GM04503 (cell line): ENCODE results near the gene LAMP1.
A peak's percentile ranks its signal among the peaks of the same experiment; 100 is the strongest.
"Not testable (repeated sequence)": the region's sequence is repeated elsewhere in the genome, so short reads cannot be mapped to it uniquely, and the experiment has no call there.

Source experiments
- DNase-seq: peaks from one replicate; pipeline ENCODE4 v3.0.0-alpha.2; 2012; ENCODE audit warnings: low read depth

Gene LAMP1

DNA sequence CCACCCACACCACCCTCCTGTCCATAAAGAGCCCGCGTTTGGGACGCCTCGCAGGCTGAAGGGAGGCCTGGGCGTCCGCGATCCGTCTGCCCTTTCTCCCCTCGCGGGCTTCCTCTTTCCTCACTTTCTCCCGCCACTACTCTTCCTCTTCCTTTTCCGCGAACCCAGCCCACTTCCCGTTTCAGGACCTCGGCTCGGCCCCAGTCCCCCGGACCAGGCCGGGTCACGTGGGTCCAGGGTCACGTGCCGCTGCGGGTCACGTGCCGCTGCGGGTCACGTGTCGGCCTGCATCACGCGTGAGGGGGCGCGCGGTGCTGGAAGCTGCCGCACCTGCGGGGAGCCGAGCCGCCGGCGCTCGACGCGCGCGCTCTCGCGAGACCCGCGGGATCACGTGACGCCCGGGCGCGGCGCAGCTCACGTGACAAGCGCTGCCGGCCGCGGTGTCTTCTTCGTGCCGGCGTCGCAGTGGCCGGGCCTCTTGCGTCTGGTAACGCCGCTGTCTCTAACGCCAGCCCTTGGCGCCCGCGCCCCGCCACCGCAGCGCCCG, at the start of gene LAMP1:
LAMP1 (plus strand) TSS at position 417 of the 547 bp plus-strand sequence. CDS start 196 bp downstream, outside the sequence.
- DNase-seq: peak; percentile 72

- no peak for DNase-seq
These were observed 44.4 kb upstream of the LAMP1 start for GRCh38 chr13:113252516-113253095.

DNA sequence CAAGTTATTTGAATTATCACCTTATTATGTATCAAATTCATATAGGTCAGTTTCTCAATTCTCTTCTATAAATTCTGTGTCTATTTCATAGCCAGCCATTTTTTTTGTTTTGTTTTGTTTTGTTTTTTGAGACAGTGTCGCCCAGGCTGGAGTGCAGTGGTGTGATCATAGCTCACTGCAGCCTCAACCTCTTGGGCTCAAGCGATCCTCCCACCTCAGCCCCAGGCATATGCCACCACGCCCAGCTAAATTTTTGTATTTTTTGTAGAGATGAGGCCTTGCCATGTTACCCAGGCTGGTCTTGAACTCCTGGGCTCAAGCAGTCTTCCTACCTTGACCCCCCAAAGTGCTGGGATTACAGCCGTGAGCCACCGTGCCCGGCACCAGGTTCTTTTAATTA, 39.1 kb upstream of the LAMP1 start:
- DNase-seq: not testable (repeated sequence)

- DNase-seq: no peak
These were observed 38.6 kb upstream of the LAMP1 start for GRCh38 chr13:113258321-113259054.

DNA sequence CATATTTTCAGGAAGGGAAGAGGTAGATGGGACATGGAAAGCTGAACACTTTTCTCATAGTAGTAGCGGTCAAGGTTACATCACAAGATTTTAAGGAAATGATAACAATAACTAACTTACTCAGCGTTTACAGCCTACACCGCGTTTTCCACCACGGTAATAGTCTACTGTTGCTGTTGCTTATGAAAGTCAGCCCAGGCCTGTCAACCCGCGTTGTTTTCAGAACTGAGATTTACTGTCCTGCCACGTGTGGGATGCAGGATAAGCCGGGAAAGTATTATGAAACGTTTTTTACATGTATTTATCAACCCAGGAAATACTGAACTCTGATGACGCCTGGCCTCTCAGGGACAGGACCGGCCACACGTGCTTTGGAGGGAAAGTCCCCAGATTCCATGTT, 36.0 kb upstream of the LAMP1 start:
- DNase-seq: no peak

GRCh38 chr13:113263016-113263415, 34.0 kb upstream of the LAMP1 start:
- DNase-seq: not testable (repeated sequence)

DNA sequence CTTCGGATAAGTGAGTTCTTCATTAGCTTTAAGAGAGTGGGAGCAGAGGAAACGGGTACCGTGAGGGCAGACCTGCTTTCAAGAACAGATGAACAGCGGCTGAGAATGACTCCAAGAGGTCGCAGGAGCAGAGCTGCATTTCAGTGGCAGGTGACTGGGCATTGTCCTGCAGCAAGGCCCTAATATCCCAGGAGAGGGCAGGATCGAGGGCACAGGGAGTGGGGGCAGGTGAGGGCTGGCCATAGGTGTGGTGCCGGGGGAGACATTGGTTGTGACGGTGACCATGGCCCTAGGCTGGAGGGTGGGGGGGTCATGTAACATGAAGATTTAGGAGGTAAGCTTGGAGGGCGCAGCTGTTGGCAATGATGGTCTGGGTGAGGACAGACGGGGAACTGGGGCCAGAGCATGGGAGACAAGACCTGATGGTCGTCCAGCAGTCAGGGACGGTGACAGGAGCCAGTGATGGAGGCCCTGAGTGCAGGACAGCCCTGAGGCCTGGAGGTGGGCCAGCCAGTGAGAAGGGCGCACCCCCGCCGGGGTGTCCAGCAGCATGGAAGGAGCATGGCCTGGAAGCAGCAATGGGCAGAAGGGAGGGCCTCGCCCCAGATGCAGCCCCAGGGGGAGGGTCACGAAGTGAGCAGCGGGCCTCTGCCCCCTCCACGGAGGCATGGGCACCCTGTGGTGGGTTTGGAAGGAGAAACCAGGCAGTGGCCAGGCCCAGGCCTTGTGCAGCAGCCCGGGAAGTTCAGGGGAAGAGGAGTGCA, 29.2 kb upstream of the LAMP1 start:
- no peak for DNase-seq

DNA sequence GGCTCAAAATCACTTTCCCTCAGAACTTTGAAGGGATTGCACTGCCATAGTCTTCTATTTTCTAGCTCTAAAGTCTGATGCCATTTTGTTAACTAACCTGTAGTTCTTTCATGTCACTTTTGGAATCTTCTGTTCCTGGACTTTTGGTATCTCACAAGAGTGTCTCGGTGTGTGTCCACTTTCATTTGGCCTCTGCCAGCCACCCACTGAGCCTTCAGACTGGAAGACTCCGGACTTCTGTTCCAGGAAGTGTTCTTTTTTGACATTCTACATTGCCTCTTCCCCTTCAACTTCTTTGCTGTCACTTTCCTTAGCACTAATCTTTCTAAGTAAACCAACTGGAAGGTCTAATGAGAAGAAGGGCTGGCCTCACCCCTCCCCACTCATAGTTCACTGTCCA, 25.0 kb upstream of the LAMP1 start:
- DNase-seq: no peak

DNA sequence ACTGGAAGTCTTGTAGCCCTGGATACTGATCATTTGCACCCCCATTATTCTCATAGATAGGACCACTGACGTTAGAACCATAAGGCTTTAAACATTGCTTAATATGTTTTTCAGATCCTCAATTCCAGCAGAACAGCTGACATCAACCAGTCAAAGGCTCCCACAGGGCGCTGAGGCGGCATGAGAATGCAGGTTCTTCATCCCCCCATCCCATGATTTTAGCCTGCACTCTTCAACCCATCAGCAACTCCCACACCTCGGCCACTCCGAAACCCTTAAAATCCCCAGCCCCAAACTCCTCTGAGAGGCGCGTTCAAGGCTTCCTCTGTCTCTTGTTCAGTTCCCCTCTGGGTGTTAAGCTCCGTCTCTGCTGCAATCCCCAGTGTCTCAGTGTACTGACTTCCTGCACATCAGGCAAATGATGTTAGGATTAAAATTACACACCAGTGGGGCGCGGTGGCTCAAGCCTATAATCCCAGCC, 24.3 kb upstream of the LAMP1 start:
- DNase-seq: no peak

DNA sequence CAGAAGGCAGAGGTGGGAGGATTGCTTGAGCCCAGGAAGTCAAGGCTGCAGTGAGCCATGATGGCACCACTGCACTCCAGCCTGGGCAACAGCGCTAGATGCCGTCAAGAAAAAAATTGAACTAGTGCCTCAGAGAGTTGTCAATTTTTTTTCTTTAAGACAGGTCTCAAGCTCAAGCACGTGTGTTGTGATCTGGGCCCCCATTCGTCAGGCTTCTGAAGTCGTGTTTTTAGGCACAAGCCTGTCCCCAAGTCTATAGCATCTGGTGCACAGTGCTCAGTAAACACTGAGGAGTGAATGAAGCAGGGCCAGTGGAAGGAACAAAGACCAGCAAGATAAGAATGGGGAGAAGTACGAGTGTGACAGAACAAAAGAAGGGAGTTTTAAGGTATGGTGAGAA, 23.7 kb upstream of the LAMP1 start:
- DNase-seq: no peak

DNA sequence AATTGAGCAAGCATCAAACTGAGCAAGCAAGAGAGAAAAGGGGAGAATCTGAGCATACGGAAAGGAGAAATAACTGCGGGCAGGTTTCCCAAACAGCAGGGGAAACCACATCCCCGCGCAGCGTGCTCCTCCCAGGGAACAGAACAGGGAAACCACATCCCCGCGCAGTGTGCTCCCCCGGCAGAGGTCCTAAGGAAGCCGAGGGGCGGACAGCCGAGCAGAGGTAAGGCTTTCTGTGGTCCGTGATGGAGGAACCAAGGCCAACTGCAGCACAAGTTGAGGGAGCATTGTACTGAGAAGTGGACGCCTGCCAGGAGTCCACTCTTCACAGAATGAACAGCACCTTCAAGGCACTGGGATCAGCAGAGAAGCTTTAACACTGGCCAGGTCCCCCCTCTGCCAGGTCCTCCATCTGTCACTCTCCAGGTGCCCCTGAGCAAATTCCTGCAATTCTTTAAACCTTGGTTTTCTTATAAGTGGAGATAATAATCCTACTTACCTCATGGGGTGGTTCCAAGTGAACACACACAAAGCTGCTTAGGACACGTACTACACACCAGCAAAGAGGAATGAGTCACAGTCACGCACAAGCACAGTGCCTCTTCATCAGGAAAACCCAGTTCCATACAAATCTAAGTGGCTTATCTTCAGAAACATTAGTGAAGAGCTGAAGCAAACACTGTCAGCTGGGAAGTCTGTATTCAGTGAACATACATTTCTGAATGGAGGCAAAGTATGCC, 23.0 kb upstream of the LAMP1 start:
- DNase-seq: no peak

- no peak for DNase-seq
These were observed 22.3 kb upstream of the LAMP1 start for GRCh38 chr13:113274721-113275120.

DNA sequence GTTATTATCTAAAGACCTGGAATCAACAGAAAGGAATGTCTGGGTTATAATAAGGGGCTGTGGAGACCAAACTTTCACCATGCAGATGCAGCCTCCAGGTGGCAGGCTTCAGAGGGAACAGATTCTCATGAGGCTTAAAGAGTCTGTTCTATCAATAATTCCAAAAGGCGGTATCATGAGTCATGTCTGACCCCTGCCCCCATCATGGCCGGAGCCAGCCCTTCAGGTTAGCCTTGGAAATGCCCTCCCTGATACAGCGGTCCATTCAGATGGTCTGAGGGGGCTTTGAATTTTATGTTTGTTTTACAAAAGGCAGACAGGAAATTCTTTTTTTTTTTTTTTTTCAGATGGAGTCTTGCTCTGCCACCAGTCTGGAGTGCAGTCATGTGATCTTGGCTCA, 21.7 kb upstream of the LAMP1 start:
- no peak for DNase-seq

- DNase-seq: no peak
These were observed 16.9 kb upstream of the LAMP1 start for GRCh38 chr13:113280126-113280525.

DNA sequence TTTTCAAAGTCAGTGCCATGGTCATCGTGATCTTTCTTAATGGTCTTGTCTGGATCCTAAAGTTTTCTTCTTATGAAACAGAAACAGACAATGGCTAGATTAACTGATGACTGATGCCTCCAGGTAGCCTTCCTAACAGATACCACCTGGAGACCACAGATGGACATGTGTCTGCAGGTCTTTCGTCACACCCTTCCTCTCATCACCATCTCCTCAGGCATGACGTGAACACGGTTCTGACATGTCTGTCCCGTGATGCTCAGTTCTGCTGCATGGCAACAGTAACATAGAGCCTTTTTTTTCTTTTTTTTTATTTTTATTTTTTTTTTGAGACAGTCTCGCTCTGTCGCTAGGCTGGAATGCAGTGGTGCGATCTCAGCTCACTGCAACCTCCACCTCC, 13.1 kb upstream of the LAMP1 start:
- DNase-seq: no peak

DNA sequence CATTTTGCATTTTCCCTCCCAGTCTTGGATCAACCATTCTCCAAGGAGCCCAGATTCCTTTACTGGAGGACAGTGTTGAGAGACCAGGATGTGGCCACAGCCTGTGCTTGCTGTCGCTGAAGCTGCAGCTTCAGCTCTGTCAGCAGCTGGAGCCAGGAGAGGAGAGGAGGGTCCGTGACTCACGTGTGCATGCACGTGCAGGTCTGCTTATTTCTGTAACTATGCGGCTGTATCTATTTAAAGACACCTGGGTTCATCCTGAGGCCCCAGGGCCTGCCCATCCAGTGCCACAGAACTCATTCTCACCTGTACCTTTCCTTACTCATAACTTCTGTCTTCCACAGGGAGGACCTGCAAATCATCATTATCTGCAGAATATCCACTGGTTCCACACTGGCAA, 8.2 kb upstream of the LAMP1 start:
- DNase-seq: no peak

DNA sequence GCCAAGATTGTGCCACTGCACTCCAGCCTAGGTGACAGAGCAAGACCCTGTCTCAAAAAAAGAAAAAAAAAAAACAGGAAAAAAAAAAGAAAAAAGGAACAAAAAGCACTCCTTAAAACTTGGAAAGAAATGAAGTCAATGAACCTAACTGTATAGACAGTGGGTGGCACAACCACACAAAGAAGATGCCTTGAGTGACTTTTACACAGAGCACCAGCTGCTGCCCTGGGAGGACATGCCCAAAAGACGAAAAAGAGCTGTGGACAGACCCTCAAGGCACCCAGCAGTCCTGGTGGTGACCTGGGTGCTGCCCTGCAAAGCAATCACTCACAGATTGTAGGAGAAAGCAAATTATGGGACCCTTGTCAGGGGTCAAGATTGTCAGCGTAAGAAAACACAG, 5.9 kb upstream of the LAMP1 start:
- DNase-seq: no peak

DNA sequence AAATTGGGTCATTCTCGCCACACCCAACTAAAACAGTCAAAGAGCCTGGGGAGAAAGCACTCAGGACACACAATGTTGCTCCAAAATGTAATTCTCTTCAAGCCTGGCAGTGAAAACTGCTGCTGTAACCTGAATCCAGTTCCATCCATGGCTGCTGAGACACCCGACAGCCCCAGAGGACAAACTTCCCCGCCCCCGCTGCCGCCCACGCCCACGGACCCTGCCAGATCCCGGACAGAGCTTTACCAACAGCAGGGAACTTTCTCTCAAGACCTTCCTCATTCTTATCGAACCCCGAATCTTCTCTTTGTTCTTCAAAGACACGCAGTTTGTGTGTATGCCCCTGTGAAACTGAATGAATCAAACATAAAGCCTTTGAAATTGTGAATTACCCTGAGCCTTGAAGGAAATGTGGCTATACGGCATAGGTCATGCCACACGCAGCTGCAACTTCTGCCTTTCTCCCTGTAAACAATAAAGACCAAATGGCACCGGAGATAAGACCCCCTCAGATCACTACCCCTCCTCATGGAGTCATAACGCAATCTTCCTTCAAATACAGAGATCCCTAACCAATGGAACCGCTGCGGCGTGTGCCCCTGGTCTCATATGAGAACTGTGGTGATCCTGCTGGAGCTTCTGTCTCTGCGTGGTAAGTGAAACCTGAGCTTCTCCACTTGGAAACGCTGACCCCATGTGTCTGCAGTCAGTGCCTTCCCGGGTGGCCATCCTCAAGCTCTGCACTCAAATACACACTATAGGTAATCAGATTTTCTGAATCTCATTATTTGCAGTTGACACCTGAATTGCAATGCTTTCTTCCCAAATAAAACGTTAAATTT, 4.8 kb upstream of the LAMP1 start:
- DNase-seq: no peak

DNA sequence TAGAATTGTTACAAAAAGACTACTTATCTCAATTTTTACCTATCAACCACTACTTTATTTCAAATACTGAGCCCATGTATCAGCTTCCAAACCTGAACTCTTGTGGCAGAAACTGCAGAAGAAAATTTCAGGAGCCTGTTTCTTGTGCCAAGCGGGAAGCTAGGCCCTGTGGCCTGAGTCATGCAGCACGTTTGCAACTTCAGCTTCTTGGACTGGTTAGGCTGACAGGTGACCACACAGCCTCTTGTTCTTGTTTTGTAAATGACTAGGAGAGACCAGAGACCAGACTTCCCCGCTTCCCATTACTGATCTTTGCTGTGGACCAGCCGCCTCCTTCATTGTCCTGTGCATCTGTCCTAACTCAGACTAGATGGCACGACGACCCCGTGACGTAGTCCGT, 3.4 kb upstream of the LAMP1 start:
- no peak for DNase-seq

DNA sequence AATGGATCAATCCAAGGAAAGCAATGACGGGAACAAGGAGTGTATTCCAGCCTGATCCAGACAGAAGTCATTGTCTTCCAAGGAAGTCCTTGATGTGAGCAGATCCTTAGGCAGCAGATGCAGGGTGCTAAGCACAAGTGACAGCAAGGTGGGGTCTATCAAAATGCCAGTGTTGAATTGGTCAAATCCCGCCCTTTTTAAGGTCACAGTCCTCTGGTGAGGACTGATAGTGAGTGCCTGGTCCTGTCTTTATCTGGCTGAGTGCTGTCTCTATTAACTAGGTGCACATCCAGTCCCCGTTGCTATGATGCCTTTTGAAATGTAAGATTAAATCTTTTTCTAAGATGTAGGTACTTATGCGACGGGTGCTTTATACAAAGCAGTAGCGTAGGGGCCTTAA, 1.3 kb upstream of the LAMP1 start:
- no peak for DNase-seq

GRCh38 chr13:113297370-113298042, 467 bp downstream of the LAMP1 start:
- DNase-seq: no peak
